ENCODE data around the gene ENTPD8. TPM values are rescaled to one million over a fixed set of nuclear protein-coding genes. Genes with fewer than 3 reads are reported as not detected.
"Not testable (repeated sequence)": the region's sequence is repeated elsewhere in the genome, so short reads cannot be mapped to it uniquely, and the experiment has no call there.

Gene ENTPD8
- total RNA-seq, 2 experiments from 2014 or later, result not detected

DNA sequence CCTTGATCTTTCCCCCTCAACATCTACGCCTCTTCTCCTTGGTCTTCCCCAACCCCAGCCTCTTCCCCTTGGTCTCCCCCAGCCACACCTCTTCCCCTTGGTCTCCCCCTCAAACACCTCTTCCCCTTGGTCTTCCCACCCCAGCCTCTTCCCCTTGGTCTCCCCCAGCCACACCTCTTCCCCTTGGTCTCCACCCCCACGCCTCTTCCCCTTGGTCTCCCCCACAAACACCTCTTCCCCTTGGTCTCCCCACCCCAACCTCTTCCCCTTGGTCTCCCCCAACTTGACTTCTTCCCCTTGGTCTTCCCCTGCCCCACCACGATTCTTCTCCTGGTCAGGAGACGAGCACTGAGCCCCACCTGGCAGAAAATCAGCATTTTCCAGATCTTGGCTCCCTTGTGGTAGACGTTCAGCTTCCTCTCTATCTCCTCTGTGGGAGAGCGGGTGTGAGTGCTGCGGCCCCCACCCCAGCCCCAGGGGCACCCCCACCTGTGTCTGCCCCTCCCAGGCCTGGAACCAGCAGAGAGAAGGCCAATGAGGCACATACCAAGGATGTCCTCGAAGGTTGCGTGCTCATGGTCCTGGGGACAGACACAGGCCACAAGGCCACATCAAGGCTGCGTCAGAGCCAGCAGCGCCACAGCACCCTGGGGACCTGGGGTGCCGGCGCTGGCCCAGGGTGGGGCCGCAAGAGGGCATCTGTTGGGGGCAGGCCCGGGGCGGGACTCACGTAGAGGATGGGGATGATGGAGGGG is 11.0 kb upstream of the ENTPD8 start:
- Mint-ChIP-seq H3K9me3 (no peaks in the 10 kb centered on the region), H3K4me3 (peak overlapping the region; percentile 63), H3K36me3 (ENCODE audit: low read depth) (peaks cover 20% of the 10 kb centered on the region), H3K27me3 (no peaks in the 10 kb centered on the region), H3K4me1 (ENCODE audit: low read depth) (peaks cover 43% of the 10 kb centered on the region), H3K27ac (peak overlapping the region; percentile 36)
- H3K27me3 ChIP-seq (ENCODE audit: control insufficient read depth in 1 of 2, insufficient read depth in 2 of 2, low read length in 2 of 2), result no peaks in the 10 kb centered on the region
- CTCF ChIA-PET, result no interaction called here
- intact Hi-C loops (cut with DNase I, micrococcal nuclease), result loop anchor here in 1 of 2 experiments (1.0 to 10.0 kb wide), 2 partner anchors 8 to 657 kb away; partner anchors contain the start of genes CCDC183 and TMEM141
- peaks cover 0 to 10% of the 10 kb centered on the region in 2 experiments for H3K9me3 ChIP-seq (ENCODE audit: control insufficient read depth in 1 of 2, insufficient read depth in 1 of 2, low read length in 2 of 2)
- no peak overlapping the region for H3K27ac ChIP-seq (ENCODE audit: low read depth in 1 of 2, low read length in 2 of 2)
- POLR2A ChIA-PET, result interaction anchor here (1.0 kb wide), 1 partner anchor 9 kb away, joined by 5 read pairs; no protein-coding TSS in a partner anchor
- peak in 4 of 14 experiments; percentile 10 to 45 (median 31) for DNase-seq
- TF ChIP-seq, protein P1, sequence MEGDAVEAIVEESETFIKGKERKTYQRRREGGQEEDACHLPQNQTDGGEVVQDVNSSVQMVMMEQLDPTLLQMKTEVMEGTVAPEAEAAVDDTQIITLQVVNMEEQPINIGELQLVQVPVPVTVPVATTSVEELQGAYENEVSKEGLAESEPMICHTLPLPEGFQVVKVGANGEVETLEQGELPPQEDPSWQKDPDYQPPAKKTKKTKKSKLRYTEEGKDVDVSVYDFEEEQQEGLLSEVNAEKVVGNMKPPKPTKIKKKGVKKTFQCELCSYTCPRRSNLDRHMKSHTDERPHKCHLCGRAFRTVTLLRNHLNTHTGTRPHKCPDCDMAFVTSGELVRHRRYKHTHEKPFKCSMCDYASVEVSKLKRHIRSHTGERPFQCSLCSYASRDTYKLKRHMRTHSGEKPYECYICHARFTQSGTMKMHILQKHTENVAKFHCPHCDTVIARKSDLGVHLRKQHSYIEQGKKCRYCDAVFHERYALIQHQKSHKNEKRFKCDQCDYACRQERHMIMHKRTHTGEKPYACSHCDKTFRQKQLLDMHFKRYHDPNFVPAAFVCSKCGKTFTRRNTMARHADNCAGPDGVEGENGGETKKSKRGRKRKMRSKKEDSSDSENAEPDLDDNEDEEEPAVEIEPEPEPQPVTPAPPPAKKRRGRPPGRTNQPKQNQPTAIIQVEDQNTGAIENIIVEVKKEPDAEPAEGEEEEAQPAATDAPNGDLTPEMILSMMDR (IDR thresholded peaks at IDR 0.05), result no peak
- no peak overlapping the region for H3K4me3 ChIP-seq (ENCODE audit: low read length)
- H3K36me3 ChIP-seq (ENCODE audit: insufficient read depth, low read length), result peaks cover 11% of the 10 kb centered on the region
- ATAC-seq (ENCODE audit: poor library complexity), result no peak
- H3K4me1 ChIP-seq (ENCODE audit: insufficient read depth, low read length), result peaks cover 74% of the 10 kb centered on the region

GRCh38 chr9:137451264-137452005 is 10.3 kb upstream of the ENTPD8 start:
- peak in 2 of 14 experiments; percentile 44 to 62 for DNase-seq
- H3K4me3 ChIP-seq (ENCODE audit: low read length); POLR2A ChIA-PET; H3K27me3 Mint-ChIP-seq; H3K27ac ChIP-seq (ENCODE audit: low read depth in 1 of 2, low read length in 2 of 2); H3K27ac Mint-ChIP-seq; H3K9me3 Mint-ChIP-seq; H3K4me3 Mint-ChIP-seq; ATAC-seq (ENCODE audit: poor library complexity); H3K36me3 ChIP-seq (ENCODE audit: insufficient read depth, low read length); H3K27me3 ChIP-seq (ENCODE audit: control insufficient read depth in 1 of 2, insufficient read depth in 2 of 2, low read length in 2 of 2); CTCF ChIA-PET: not testable (repeated sequence)
- intact Hi-C loops (cut with DNase I, micrococcal nuclease), result loop anchor here in 1 of 2 experiments (1.0 to 10.0 kb wide), 2 partner anchors 9 to 657 kb away; partner anchors contain the start of genes CCDC183 and TMEM141
- peaks cover 12% of the 10 kb centered on the region for H3K36me3 Mint-ChIP-seq (ENCODE audit: low read depth)
- H3K4me1 Mint-ChIP-seq (ENCODE audit: low read depth), result peaks cover 43% of the 10 kb centered on the region
- Histone ChIP-seq H3K4me1 (ENCODE audit: insufficient read depth, low read length) (peaks cover 71% of the 10 kb centered on the region), H3K9me3 (ENCODE audit: control insufficient read depth in 1 of 2, insufficient read depth in 1 of 2, low read length in 2 of 2) (peaks cover 0 to 10% of the 10 kb centered on the region in 2 experiments)

DNA sequence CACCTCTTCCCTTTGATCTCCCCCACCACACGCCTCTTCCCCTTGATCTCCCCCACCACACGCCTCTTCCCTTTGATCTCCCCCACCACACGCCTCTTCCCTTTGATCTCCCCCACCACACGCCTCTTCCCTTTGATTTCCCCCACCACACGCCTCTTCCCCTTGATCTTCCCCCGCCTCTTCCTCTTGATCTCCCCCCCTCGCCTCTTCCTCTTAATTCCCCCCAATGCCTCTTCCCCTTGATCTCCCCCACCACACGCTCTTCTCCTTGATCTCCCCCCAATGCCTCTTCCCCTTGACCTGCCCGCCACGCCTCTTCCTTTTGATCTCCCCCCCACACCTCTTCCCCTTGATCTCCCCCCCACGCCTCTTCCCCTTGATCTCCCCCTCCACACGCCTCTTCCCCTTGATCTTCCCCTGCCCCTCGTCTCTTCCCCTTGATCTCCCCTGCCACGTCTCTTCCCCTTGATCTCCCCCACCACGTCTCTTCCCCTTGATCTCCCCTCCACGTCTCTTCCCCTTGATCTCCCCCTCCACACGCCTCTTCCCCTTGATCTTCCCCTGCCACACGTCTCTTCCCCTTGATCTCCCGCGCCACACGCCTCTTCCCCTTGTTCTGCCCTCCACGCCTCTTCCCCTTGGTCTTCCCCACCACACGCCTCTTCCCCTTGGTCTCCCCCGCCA is 9.5 kb upstream of the ENTPD8 start:
- intact Hi-C loops (cut with DNase I, micrococcal nuclease), result loop anchor here in 1 of 2 experiments (10.0 kb wide), 1 partner anchor 656 kb away; the partner anchor contains the start of genes CCDC183 and TMEM141
- H3K27me3 Mint-ChIP-seq; H3K4me3 ChIP-seq (ENCODE audit: low read length); CTCF ChIA-PET; ATAC-seq (ENCODE audit: poor library complexity); H3K36me3 ChIP-seq (ENCODE audit: insufficient read depth, low read length); H3K9me3 Mint-ChIP-seq; H3K36me3 Mint-ChIP-seq (ENCODE audit: low read depth); POLR2A ChIA-PET; H3K27me3 ChIP-seq (ENCODE audit: control insufficient read depth in 1 of 2, insufficient read depth in 2 of 2, low read length in 2 of 2): not testable (repeated sequence)
- Mint-ChIP-seq H3K4me3 (peak overlapping the region; percentile 51), H3K27ac (peak overlapping the region; percentile 17), H3K4me1 (ENCODE audit: low read depth) (peaks cover 36% of the 10 kb centered on the region)
- H3K9me3 ChIP-seq (ENCODE audit: control insufficient read depth in 1 of 2, insufficient read depth in 1 of 2, low read length in 2 of 2), result peaks cover 0 to 10% of the 10 kb centered on the region in 2 experiments
- H3K4me1 ChIP-seq (ENCODE audit: insufficient read depth, low read length), result peaks cover 70% of the 10 kb centered on the region
- peak in 7 of 14 experiments; percentile 23 to 84 (median 50) for DNase-seq
- H3K27ac ChIP-seq (ENCODE audit: low read depth in 1 of 2, low read length in 2 of 2), result peak overlapping the region in 1 of 2 donors; percentile 0

Measured in CD4-positive, alpha-beta T cell (primary cell).